ENCODE data around the gene LFNG.

LFNG gene

GRCh38 chr7:2475678-2476015 lies 43.9 kb upstream of the LFNG start:
- TF ChIP-seq TAF1 (IDR thresholded peaks at IDR 0.05; ENCODE audit: borderline replicate concordance, insufficient read depth, low read length) (no peak), REST (IDR thresholded peaks at IDR 0.05; ENCODE audit: insufficient read depth in 1 of 2, low read depth in 2 of 2, low read length in 2 of 2) (no peak), SIN3A (IDR thresholded peaks at IDR 0.05; ENCODE audit: borderline replicate concordance, insufficient read depth, low read length) (no peak), FOXP2 (optimal IDR thresholded peaks at IDR 0.05; ENCODE audit: borderline replicate concordance, extremely low read depth, extremely low read length, insufficient read depth) (no peak), POLR2AphosphoS5 (IDR thresholded peaks at IDR 0.05; ENCODE audit: low read depth, low read length) (no peak)

GRCh38 chr7:2476298-2476697 lies 43.3 kb upstream of the LFNG start, which contains the start of gene GRIFIN:
Gene GRIFIN, minus strand, starts transcription at chr7:2476398. Its CDS starts 15 bp downstream, at chr7:2476383.
- TF ChIP-seq POLR2AphosphoS5 (IDR thresholded peaks at IDR 0.05; ENCODE audit: low read depth, low read length) (no peak), TAF1 (IDR thresholded peaks at IDR 0.05; ENCODE audit: borderline replicate concordance, insufficient read depth, low read length) (no peak), SIN3A (IDR thresholded peaks at IDR 0.05; ENCODE audit: borderline replicate concordance, insufficient read depth, low read length) (no peak), FOXP2 (optimal IDR thresholded peaks at IDR 0.05; ENCODE audit: borderline replicate concordance, extremely low read depth, extremely low read length, insufficient read depth) (no peak), REST (IDR thresholded peaks at IDR 0.05; ENCODE audit: insufficient read depth in 1 of 2, low read depth in 2 of 2, low read length in 2 of 2) (no peak)

DNA sequence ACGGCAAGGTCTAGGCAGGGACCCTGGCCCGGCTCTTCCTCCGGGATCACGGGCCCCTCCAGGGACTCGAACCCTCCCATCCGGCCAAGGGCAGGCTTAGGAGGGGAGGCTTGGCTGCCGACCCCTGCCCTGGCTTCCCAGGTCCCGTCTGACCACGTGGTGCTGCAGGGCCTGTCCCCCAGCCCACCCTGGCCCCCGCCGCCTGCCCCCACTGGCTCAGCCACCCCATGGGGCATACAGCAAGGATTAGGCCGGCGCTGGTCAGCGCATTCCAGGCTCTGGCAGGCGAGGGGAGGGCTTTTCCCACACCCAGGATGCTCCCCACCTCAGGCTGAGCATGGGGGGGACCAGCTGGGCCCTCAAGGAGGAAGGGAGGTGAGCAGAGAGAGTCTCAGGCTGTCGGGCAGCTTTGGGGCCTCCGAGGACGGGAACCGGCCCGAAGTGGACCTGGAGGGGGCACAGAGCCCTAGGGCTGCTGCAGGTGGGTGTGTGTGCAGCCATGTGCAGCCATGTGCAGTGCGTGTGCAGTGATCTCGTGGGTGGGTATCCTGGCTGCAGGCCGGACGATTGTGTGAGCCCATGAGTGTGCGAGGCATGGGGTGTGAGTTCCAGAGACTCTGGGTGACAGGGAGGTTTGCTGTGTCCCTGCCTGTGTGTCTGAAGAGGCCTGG lies 42.7 kb upstream of the LFNG start:
- TF ChIP-seq FOXP2 (optimal IDR thresholded peaks at IDR 0.05; ENCODE audit: borderline replicate concordance, extremely low read depth, extremely low read length, insufficient read depth) (no peak), REST (IDR thresholded peaks at IDR 0.05; ENCODE audit: insufficient read depth in 1 of 2, low read depth in 2 of 2, low read length in 2 of 2) (no peak)

GRCh38 chr7:2477447-2478398 lies 41.9 kb upstream of the LFNG start:
- no peak for TF ChIP-seq POLR2AphosphoS5 (IDR thresholded peaks at IDR 0.05; ENCODE audit: low read depth, low read length)
- TF ChIP-seq TAF1 (IDR thresholded peaks at IDR 0.05; ENCODE audit: borderline replicate concordance, insufficient read depth, low read length), result no peak
- TF ChIP-seq FOXP2 (optimal IDR thresholded peaks at IDR 0.05; ENCODE audit: borderline replicate concordance, extremely low read depth, extremely low read length, insufficient read depth), result no peak
- no peak for TF ChIP-seq SIN3A (IDR thresholded peaks at IDR 0.05; ENCODE audit: borderline replicate concordance, insufficient read depth, low read length)
- TF ChIP-seq REST (IDR thresholded peaks at IDR 0.05; ENCODE audit: insufficient read depth in 1 of 2, low read depth in 2 of 2, low read length in 2 of 2), result no peak
